OCI-LY1 (cell line): ENCODE results near the gene IMMP2L.

ENCODE experiments used
- CTCF ChIP-seq: fragments of 200-600 bp; sonication (generic), shearing (Covaris generic); IDR thresholded peaks from 2 replicates; pipeline ENCODE4 v1.5.1; 2017; ENCODE audit warnings: mild to moderate bottlenecking, antibody characterized with exemption, low read length, moderate library complexity, mixed read lengths
- EZH2 ChIP-seq: fragments of 200-600 bp; sonication (generic), shearing (Covaris generic); IDR thresholded peaks from 2 replicates; pipeline ENCODE4 v1.8.0; 2017; ENCODE audit warnings: borderline replicate concordance, mixed run types, mild to moderate bottlenecking, antibody characterized with exemption, low read length, moderate library complexity, mixed read lengths

DNA sequence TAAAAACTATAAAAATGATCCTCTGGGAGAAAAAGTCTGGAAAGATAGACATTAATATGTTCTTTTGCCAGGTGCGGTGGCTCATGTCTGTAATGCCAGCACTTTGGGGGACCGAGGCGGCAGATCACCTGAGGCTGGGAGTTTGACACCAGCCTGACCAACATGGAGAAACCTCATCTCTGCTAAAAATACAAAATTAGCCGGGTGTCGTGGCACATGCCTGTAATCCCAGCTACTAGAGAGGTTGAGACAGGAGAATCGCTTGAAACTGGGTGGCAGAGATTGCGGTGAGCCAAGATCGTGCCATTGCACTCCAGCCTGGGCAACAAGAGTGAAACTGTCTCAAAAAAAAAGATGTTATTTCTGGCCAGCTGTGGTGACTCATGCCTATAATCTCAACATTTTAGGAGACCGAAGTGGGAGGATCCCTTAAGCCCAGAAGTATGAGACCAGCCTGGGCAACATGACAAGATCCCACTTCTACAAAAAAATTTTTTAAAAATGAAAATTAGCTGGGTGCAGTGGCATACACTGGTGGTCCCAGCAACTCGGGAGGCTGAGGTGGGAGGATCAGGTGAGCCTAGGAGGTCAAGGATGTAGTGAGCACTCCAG lies 573.3 kb downstream of the IMMP2L start:
- TF ChIP-seq CTCF = no peak
- TF ChIP-seq EZH2 = no peak
